ENCODE data around the gene ZBTB8A. TPM values are rescaled to one million over a fixed set of nuclear protein-coding genes. Genes with fewer than 3 reads are reported as not detected.

The ZBTB8A gene
- total and polyA plus RNA-seq, 2 of the 8 experiments (the other 6 are each of a cell fraction or from before 2014, with no cell fraction given): 2.9 to 10.4 TPM

- Histone ChIP-seq H3K18ac (ENCODE audit: extremely low read depth, low read length) (no peak overlapping the region), H2BK5ac (ENCODE audit: low read depth, low read length) (no peak overlapping the region), H4K5ac (ENCODE audit: insufficient read length, low read depth, low read length) (no peak overlapping the region), H4K8ac (ENCODE audit: extremely low read depth, insufficient read depth, low read length) (no peak overlapping the region), H4K91ac (replicated peaks; ENCODE audit: insufficient read length, low read length) (no peak overlapping the region), H3K4ac (replicated peaks; ENCODE audit: insufficient read length, low read depth, low read length) (no peak overlapping the region), H2BK120ac (replicated peaks; ENCODE audit: low read depth, low read length) (no peak overlapping the region), H3K79me2 (ENCODE audit: control insufficient read depth in 1 of 2, insufficient read depth in 2 of 2, low read length in 2 of 2) (no peaks in the 10 kb centered on the region), H3K4me3 (ENCODE audit: extremely low read depth in 1 of 4, insufficient read depth in 2 of 4, low read depth in 3 of 4, low read length in 4 of 4) (no peak overlapping the region), H3K23me2 (ENCODE audit: low read depth, low read length) (no peaks in the 10 kb centered on the region), H2AFZ (ENCODE audit: low read length) (no peak overlapping the region), H2BK15ac (ENCODE audit: low read length) (no peak overlapping the region), H2BK20ac (ENCODE audit: low read length) (no peak overlapping the region), H3K79me1 (ENCODE audit: low read depth, low read length) (no peaks in the 10 kb centered on the region), H4K20me1 (replicated peaks in 1 of 2; ENCODE audit: control insufficient read depth in 1 of 2, insufficient read depth in 2 of 2, low read length in 2 of 2) (no peaks in the 10 kb centered on the region), H3K23ac (ENCODE audit: insufficient read length) (no peak overlapping the region), H2AK5ac (ENCODE audit: low read depth, low read length) (no peak overlapping the region), H3K56ac (replicated peaks; ENCODE audit: insufficient read length, low read depth, low read length) (no peak overlapping the region), H3K9ac (replicated peaks in 1 of 4; ENCODE audit: extremely low read depth in 1 of 4, low read depth in 3 of 4, low read length in 3 of 4) (no peak overlapping the region), H3K4me1 (replicated peaks in 1 of 4; ENCODE audit: control insufficient read depth in 3 of 4, insufficient read depth in 4 of 4, low read length in 3 of 4) (no peaks in the 10 kb centered on the region), H2BK12ac (ENCODE audit: low read depth, low read length) (no peak overlapping the region), H3K27ac (ENCODE audit: low read depth, low read length) (no peak overlapping the region), H3K36me3 (ENCODE audit: control insufficient read depth in 2 of 4, insufficient read depth in 4 of 4, low read length in 3 of 4) (no peaks in the 10 kb centered on the region), H3K4me2 (ENCODE audit: insufficient read depth in 1 of 2, low read depth in 2 of 2, low read length in 2 of 2) (no peak overlapping the region), H3K14ac (ENCODE audit: insufficient read length) (no peak overlapping the region), H3K9me3 (ENCODE audit: insufficient read depth in 2 of 2, low read depth in 1 of 2, low read length in 1 of 2) (no peaks in the 10 kb centered on the region), H3K27me3 (replicated peaks in 1 of 4; ENCODE audit: control insufficient read depth in 3 of 4, extremely low read depth in 1 of 4, insufficient read depth in 3 of 4, low read length in 3 of 4) (no peaks in the 10 kb centered on the region)
- ChIA-PET POLR2A (ENCODE audit: partially characterized antibody) (no interaction called here), CTCF (ENCODE audit: partially characterized antibody) (interaction anchor here (0.7 to 1.1 kb wide), 3 partner anchors 16 to 73 kb away, joined by 3 to 4 read pairs (median 3); no protein-coding TSS in a partner anchor)
- WGBS, 2 experiments (ENCODE audit: extremely low coverage in 1 of 2, insufficient coverage in 1 of 2, insufficient read length in 1 of 2, insufficient replicate concordance in 2 of 2, low coverage in 1 of 2, low lambda C conversion rate in 2 of 2, missing lambda C conversion rate in 1 of 2): 87% methylated on average over 10 of the region's 10 CpGs; no CpG with 5 or more reads in 1 of the 2 experiments
- FAIRE-seq (no peak), DNase-seq (ENCODE audit: low read depth in 1 of 2, low spot score in 2 of 2) (no peak)
- TF ChIP-seq SP2 (IDR thresholded peaks at IDR 0.05; ENCODE audit: low read length) (no peak), SP4 (IDR thresholded peaks at IDR 0.05; ENCODE audit: low read length) (no peak), SIX5 (IDR thresholded peaks at IDR 0.05; ENCODE audit: low read depth, low read length) (no peak), CHD1 (IDR thresholded peaks at IDR 0.05; ENCODE audit: low read depth, low read length) (no peak), GTF2F1 (IDR thresholded peaks at IDR 0.05; ENCODE audit: borderline replicate concordance, low read depth, low read length) (no peak), POU5F1 (IDR thresholded peaks at IDR 0.05; ENCODE audit: low read depth, low read length) (no peak), GABPA (IDR thresholded peaks at IDR 0.05; ENCODE audit: borderline replicate concordance, insufficient read depth, low read length) (no peak), BRCA1 (IDR thresholded peaks at IDR 0.05; ENCODE audit: low read depth, low read length) (no peak), KDM1A (IDR thresholded peaks at IDR 0.05; ENCODE audit: borderline replicate concordance, low read length) (no peak), CTCF (IDR thresholded peaks at IDR 0.05; ENCODE audit: control extremely low read depth in 1 of 3, insufficient read depth in 1 of 3, low read depth in 1 of 3, low read length in 3 of 3) (no peak), SIRT6 (IDR thresholded peaks at IDR 0.05; ENCODE audit: low read length) (no peak), NRF1 (IDR thresholded peaks at IDR 0.05; ENCODE audit: low read depth, low read length) (no peak)
These were observed 41.3 kb downstream of the ZBTB8A start for GRCh38 chr1:32580348-32581017.
